Suprapubic skin (tissue), 4 donors: Measurements from ENCODE around the gene ASB18. TPM values are rescaled to one million over a fixed set of nuclear protein-coding genes. Genes with fewer than 3 reads are reported as not detected.

Source experiments
- DNase-seq, 2 donors: peaks; one replicate each; pipeline ENCODE4 v3.0.0-alpha.2; 2019; ENCODE audit warnings: low spot score in 2 of 2
- H3K27ac ChIP-seq: fragments of 200-600 bp; sonication (generic); one replicate; pipeline ENCODE4 v1.5.1; 2019
- H3K27me3 ChIP-seq: fragments of 200-600 bp; sonication (generic); one replicate; pipeline ENCODE4 v1.5.1; 2019
- H3K36me3 ChIP-seq: fragments of 200-600 bp; sonication (generic); one replicate; pipeline ENCODE4 v1.5.1; 2019
- H3K4me1 ChIP-seq: fragments of 200-600 bp; sonication (generic); one replicate; pipeline ENCODE4 v1.5.1; 2019
- H3K4me3 ChIP-seq: fragments of 200-600 bp; sonication (generic); one replicate; pipeline ENCODE4 v1.5.1; 2019; ENCODE audit warnings: mild to moderate bottlenecking
- H3K9me3 ChIP-seq: fragments of 200-600 bp; sonication (generic); one replicate; pipeline ENCODE4 v1.5.1; 2019
- CTCF ChIP-seq, 2 donors: fragments of 200-600 bp in 1 of 2; fragments of 450-650 bp in 1 of 2; sonication (generic) in 1 of 2; IDR thresholded peaks; one replicate each; pipeline ENCODE4 v1.5.1; 2016 to 2019; ENCODE audit warnings: antibody characterized with exemption in 2 of 2, mild to moderate bottlenecking in 1 of 2, moderate library complexity in 1 of 2
- EP300 ChIP-seq: sonication (generic); formaldehyde crosslinking; IDR thresholded peaks from one replicate; pipeline ENCODE4 v1.6.1; 2017; ENCODE audit warnings: antibody characterized with exemption
- POLR2A ChIP-seq, 2 donors: fragments of 450-650 bp; IDR thresholded peaks; one replicate each; pipeline ENCODE4 v1.6.1; 2017; ENCODE audit warnings: antibody characterized with exemption in 2 of 2, mild to moderate bottlenecking in 2 of 2, moderate library complexity in 2 of 2
- POLR2AphosphoS5 ChIP-seq, 3 donors: sonication (generic); formaldehyde crosslinking; IDR thresholded peaks; one replicate each; pipeline ENCODE4 v1.6.1; 2017; ENCODE audit warnings: antibody characterized with exemption in 3 of 3
- WGBS: methylation state at CpG from one replicate; pipeline ENCODE4 v1.1.5; 2018; 5-methylcytosine and 5-hydroxymethylcytosine counted together
- total RNA-seq, 4 donors: library from RNA; depleted of rRNA; stranded (reverse); fragments of >200 nt; gene quantifications; one replicate each; pipeline ENCODE4 v1.1.0, GENCODE V29; 2016

ASB18 gene
- total RNA-seq, 4 donors from 2014 or later, result 0.13 TPM; not detected in 3

- Histone ChIP-seq H3K4me1 (peaks cover 54% of the 10 kb centered on the region), H3K4me3 (no peak overlapping the region), H3K36me3 (no peaks in the 10 kb centered on the region), H3K27me3 (peaks cover 95% of the 10 kb centered on the region), H3K27ac (no peak overlapping the region), H3K9me3 (no peaks in the 10 kb centered on the region)
- TF ChIP-seq POLR2A (IDR thresholded peaks at IDR 0.05), result no peak
- TF ChIP-seq CTCF (IDR thresholded peaks at IDR 0.05), result no peak
- TF ChIP-seq EP300, result no peak
- TF ChIP-seq POLR2AphosphoS5 (IDR thresholded peaks at IDR 0.05), result no peak
- no peak for DNase-seq
- 31% methylated on average over 15 of the region's 16 CpGs for WGBS
These were observed 102.0 kb downstream of the ASB18 start for GRCh38 chr2:236162031-236162845.

GRCh38 chr2:236161531-236161930, 102.7 kb downstream of the ASB18 start:
- no peaks in the 10 kb centered on the region for H3K36me3 ChIP-seq
- H3K27me3 ChIP-seq, result peaks cover 88% of the 10 kb centered on the region
- no peak overlapping the region for H3K4me3 ChIP-seq
- no peak for DNase-seq
- 80% methylated on average over 5 of the region's 12 CpGs for WGBS
- H3K9me3 ChIP-seq, result no peaks in the 10 kb centered on the region
- TF ChIP-seq EP300 (no peak), CTCF (IDR thresholded peaks at IDR 0.05) (no peak), POLR2AphosphoS5 (IDR thresholded peaks at IDR 0.05) (no peak), POLR2A (IDR thresholded peaks at IDR 0.05) (no peak)
- peaks cover 47% of the 10 kb centered on the region for H3K4me1 ChIP-seq
- H3K27ac ChIP-seq, result no peak overlapping the region

- TF ChIP-seq EP300, result no peak
- no peak for TF ChIP-seq CTCF (IDR thresholded peaks at IDR 0.05)
- no peak for TF ChIP-seq POLR2AphosphoS5 (IDR thresholded peaks at IDR 0.05)
- TF ChIP-seq POLR2A (IDR thresholded peaks at IDR 0.05), result no peak
- Histone ChIP-seq H3K27ac (no peak overlapping the region), H3K4me3 (no peak overlapping the region), H3K27me3 (peaks cover 84% of the 10 kb centered on the region), H3K36me3 (no peaks in the 10 kb centered on the region), H3K4me1 (peaks cover 42% of the 10 kb centered on the region), H3K9me3 (no peaks in the 10 kb centered on the region)
- WGBS, result 77% methylated on average over 13 of the region's 15 CpGs
- DNase-seq, result no peak
These were observed 103.1 kb downstream of the ASB18 start for GRCh38 chr2:236161082-236161462.

- peaks cover 84% of the 10 kb centered on the region for H3K27me3 ChIP-seq
- no peak for DNase-seq
- no peak overlapping the region for H3K4me3 ChIP-seq
- H3K27ac ChIP-seq, result no peak overlapping the region
- H3K9me3 ChIP-seq, result no peaks in the 10 kb centered on the region
- H3K36me3 ChIP-seq, result no peaks in the 10 kb centered on the region
- H3K4me1 ChIP-seq, result peaks cover 36% of the 10 kb centered on the region
- TF ChIP-seq EP300 (no peak), POLR2AphosphoS5 (IDR thresholded peaks at IDR 0.05) (no peak)
- WGBS, result 46% methylated on average over 7 of the region's 22 CpGs
These were observed 103.7 kb downstream of the ASB18 start for GRCh38 chr2:236160366-236161081.

- no peak for DNase-seq
- 20% methylated on average over 21 of the region's 33 CpGs for WGBS
- Histone ChIP-seq H3K9me3 (no peaks in the 10 kb centered on the region), H3K27ac (no peak overlapping the region), H3K4me1 (peaks cover 31% of the 10 kb centered on the region), H3K27me3 (peaks cover 79% of the 10 kb centered on the region), H3K36me3 (no peaks in the 10 kb centered on the region), H3K4me3 (no peak overlapping the region)
- no peak for TF ChIP-seq POLR2AphosphoS5 (IDR thresholded peaks at IDR 0.05)
- TF ChIP-seq CTCF (IDR thresholded peaks at IDR 0.05), result no peak
- no peak for TF ChIP-seq POLR2A (IDR thresholded peaks at IDR 0.05)
- no peak for TF ChIP-seq EP300
These were observed 104.4 kb downstream of the ASB18 start for GRCh38 chr2:236159778-236160170.
